ENCODE results near the gene BEST4. TPM values are rescaled to one million over a fixed set of nuclear protein-coding genes. Genes with fewer than 3 reads are reported as not detected.
"Not testable (repeated sequence)": the region's sequence is repeated elsewhere in the genome, so short reads cannot be mapped to it uniquely, and the experiment has no call there.

Gene BEST4
- polyA plus RNA-seq, 10 donors = 0.09 to 0.56 (median 0.34) TPM

GRCh38 chr1:44803062-44803311 is 15.0 kb upstream of the BEST4 start:
- no peak for DNase-seq

- DNase-seq = peak in 1 of 3 donors; percentile 62
Observed at GRCh38 chr1:44802306-44803061, 14.5 kb upstream of the BEST4 start.

- peak in 1 of 3 donors; percentile 45 for DNase-seq
Observed at GRCh38 chr1:44801491-44802305, 13.7 kb upstream of the BEST4 start.

GRCh38 chr1:44799770-44800584 is 12.0 kb upstream of the BEST4 start, which contains the start of gene PLK3:
Gene PLK3 (plus strand): TSS chr1:44800377. CDS start chr1:44800464, 87 bp downstream.
- peak; percentile 98 to 99 (median 98) for DNase-seq

DNA sequence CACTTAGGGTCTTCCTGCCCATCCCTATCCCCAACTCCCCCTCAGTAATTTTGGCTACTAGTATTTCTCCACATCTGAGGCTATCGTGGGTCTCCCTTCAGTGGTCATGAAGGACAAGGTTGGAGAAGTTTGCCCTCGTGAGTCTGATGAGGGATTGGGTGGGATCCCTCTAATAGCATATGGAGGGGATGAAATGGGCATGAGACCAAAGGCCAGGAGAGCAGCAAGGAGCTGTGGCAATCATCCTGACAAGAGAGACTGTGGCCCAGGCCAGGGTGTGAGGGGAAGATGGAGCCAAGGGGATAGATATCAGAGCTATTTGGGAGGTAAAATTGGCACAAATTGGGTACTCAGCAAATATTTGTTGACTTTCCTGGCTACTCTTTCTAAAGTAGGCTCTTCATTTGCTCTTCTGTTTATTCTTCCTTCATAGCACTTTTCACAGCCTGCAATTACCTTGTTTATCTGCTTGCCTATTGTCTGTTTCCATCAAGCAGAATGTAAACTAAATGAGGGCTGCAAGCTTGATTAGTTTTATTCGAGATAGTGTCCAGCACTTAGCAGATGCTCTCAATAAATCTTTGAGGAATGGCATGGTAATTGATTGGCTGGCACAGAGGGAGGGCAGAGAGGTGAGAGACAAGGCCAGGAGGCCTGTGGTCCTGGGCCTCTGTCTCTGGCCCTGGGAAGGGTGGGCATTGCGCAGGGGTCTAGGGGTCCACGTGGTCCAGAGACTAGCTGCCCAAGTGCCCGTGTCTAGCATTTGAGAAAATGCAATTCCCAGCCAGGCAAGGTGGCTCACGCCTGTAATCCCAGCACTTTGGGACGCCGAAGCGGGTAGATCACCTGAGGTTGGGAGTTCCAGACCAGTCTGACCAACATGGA is 10.8 kb upstream of the BEST4 start:
- no peak for DNase-seq

DNA sequence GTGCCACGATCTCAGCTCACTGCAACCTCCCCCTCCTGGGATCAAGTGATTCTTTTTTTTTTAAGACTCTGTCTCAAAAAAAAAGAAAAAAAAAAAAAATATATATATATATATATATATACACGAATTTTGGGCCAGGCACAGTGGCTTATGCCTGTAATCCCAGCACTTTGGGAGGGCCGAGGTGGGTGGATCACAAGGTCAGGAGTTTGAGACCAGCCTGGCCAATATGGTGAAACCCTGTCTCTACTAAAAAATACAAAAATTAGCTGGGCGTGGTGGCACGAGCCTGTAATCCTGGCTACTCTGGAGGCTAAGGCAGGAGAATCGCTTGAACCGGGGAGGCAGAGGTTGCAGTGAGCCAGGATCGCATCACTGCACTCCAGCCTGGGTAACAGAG is 9.9 kb upstream of the BEST4 start:
- DNase-seq = not testable (repeated sequence)

DNA sequence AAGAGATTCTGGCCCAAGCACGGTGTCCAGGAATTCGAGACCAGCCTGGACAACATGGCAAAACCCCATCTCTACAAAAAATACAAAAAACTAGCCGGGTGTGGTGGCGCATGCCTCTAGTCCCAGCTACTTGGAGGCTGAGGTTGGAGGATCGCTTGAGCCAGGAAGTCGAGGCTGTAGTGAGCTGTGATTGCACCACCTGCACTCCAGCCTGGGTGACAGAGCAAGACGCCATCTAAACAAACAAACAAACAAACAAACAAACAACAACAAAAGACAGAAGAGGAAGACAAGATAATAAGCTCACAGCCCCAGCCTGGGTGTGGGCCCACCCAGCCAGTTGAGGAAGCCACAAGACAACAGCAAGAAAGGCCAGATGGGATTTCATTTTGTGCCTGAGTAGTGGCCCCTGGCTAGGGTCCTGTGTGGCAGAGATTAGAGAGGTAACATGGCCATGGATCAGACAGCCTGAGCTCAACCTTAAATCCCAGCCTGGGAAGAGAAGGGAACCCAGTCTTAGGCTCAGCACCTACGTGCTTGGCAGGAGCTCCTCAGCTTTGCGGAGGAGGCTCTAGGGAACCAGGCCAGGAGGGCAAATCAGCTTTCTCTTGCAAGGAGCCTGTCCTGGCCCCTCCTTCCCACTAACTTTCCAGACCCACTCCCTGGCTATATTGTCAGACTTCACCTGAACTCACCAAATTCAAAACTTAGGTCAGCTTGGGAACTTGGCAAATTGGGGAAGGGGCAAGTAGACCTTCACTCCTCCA is 4.9 kb upstream of the BEST4 start:
- no peak for DNase-seq

GRCh38 chr1:44790968-44791801 is 3.2 kb upstream of the BEST4 start:
- DNase-seq = peak in 1 of 3 donors; percentile 48

- no peak for DNase-seq
Observed at GRCh38 chr1:44787506-44787905, 464 bp downstream of the BEST4 start.

- no peak for DNase-seq
Observed at GRCh38 chr1:44786841-44787426, 1.0 kb downstream of the BEST4 start.

DNA sequence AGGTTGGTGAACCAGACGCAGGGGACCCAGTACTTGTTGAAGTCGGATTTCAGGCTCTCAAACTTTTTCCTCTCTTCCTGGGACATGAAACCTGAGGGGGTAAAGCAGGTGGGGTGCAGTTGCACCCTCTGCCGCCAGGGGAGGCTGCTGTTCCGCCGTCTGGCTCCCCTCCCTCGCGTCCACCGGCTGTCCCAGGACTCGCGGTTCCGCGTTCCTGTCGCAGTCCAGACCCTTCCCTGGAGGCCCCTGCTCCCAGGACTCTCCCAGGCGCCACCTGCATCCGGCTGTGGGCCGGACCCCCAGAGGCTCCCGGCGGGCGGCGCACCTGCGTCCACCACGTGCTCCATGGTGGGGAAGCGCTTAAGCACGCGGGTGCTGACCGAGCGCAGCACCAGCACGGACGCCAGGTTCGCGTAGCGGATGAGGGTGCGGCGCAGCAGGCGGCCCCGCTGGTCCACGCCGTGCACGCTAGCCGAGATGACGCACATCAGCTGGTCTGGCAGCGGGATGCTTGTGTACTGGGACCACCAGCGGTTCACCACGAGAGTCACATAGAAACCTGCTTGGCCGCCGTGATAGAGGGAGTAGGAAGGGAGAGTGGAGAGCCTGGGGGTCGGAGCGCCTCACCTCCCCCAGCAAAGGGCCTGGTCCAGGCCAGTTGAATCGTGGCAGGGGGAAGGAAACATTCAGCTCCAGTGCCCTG is 1.7 kb downstream of the BEST4 start:
- peak in 1 of 3 donors; percentile 90 for DNase-seq

- no peak for DNase-seq
Observed at GRCh38 chr1:44785501-44786137, 2.4 kb downstream of the BEST4 start.

DNA sequence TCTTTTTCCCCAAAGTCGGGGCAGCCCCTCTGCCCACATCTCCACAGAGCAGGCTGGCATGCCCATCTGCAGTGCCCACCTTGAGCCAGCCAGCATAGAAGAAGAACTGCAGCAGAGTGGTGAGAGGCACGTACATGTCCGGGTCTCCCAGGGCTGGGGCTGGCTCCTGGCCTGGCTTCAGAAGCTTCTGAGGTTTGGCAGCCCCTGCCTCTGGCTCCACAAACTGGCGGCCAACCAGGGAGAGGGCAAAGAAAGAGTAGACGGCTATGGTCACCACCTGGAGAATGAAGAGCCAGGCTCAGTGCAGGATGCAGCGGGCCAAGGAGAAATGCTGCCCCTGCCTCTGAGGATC is 3.0 kb downstream of the BEST4 start:
- no peak for DNase-seq

- peak in 1 of 3 donors; percentile 79 for DNase-seq
Observed at GRCh38 chr1:44784094-44785028, 3.6 kb downstream of the BEST4 start.

GRCh38 chr1:44783697-44784093 is 4.3 kb downstream of the BEST4 start:
- DNase-seq = no peak

DNA sequence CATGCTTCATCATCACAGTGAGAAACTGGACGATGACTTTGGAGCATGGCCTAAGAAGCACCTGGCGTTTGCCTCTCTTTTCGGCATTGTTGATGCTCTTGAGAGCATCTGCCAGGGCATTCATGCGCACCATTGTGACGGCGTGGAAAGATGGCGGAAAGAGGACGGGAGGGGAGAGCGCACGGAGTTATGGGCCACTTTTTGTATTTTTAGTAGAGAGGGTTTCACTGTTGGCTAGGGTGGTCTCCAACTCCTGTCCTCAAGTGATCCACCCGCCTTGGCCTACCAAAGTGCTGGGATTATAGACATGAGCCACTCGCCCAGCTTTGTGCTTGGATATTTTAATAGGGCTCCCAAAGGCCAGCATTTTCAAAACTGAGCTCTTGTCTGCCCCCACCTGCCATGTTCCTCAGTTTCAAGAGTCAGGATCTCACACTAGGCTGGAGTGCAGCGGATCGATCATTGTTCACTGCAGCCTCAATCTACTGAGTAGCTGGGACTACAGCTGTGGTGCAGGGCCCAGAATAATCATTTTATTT is 7.3 kb downstream of the BEST4 start:
- DNase-seq = no peak

Measured in muscle of back (tissue), 11 donors.